Hematopoietic multipotent progenitor cell (in vitro differentiated cells): ENCODE measurements around the gene SLC4A5. TPM values are rescaled to one million over a fixed set of nuclear protein-coding genes. Genes with fewer than 3 reads are reported as not detected.

Source experiments
- DNase-seq, 3 donors: peaks; one replicate each; pipeline ENCODE4 v3.0.0-alpha.2; 2011 to 2015; ENCODE audit warnings: low read depth in 2 of 3, low spot score in 2 of 3
- small RNA-seq: library from RNA; depleted of rRNA; stranded (forward); fragments of <200 nt; gene quantifications from one replicate; pipeline ENCODE3, GENCODE V24; 2012
- total RNA-seq: library from RNA; depleted of rRNA; stranded (reverse); fragments of >200 nt; gene quantifications from one replicate; pipeline ENCODE4 v1.2.3, GENCODE V29; 2012

Gene SLC4A5
- total RNA-seq, 1 donor: 4.3 TPM

GRCh38 chr2:74178211-74179062 lies 164.8 kb downstream of the SLC4A5 start, which contains the start of gene MOB1A:
TSS of gene MOB1A (minus strand) at chr2:74178879. CDS start at chr2:74178674, 205 bp downstream.
- DNase-seq: peak; percentile 89 to 99 (median 99)

DNA sequence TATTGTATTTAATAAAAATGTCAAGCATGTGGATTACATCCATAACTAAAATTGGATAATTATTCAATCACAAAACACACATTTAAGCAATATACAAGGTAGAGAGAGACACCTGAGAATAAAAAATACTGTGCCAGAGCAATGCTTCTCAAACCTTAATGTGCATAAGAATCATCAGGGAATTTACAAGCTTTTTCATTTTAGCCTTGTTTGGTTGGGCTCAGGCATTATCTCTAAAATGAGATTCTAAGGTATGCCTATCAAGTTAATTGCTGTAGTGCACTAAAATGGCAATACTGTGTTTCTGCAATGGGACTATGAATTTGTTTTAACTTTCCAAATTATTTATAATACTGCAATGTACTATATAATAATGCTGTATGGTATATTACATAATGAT lies 165.5 kb downstream of the SLC4A5 start:
- DNase-seq: no peak

- DNase-seq: no peak
Measured at GRCh38 chr2:74174909-74175308, 168.3 kb downstream of the SLC4A5 start.

GRCh38 chr2:74168739-74169138 lies 174.5 kb downstream of the SLC4A5 start:
- DNase-seq: no peak

Small RNA genes lying within 50 kb of the gene (small RNA-seq; reads per million reads assigned to genes)
- gene RNU6-542P: not detected
- gene TAF13P2: not detected

Other genes with a start within 250 kb of the SLC4A5 start
- 5.7 TPM for gene BOLA3, start 195.5 kb downstream of the SLC4A5 start, total RNA-seq
- gene MOB1A, start 164.5 kb downstream of the SLC4A5 start, total RNA-seq: 61.1 TPM
- 31.8 TPM for gene MTHFD2, start 144.8 kb downstream of the SLC4A5 start, total RNA-seq
- gene DCTN1, start 36.9 kb upstream of the SLC4A5 start, total RNA-seq: 98.3 TPM
- 2.7 TPM for gene C2orf81, start 78.2 kb upstream of the SLC4A5 start, total RNA-seq
- gene WDR54, start 78.3 kb upstream of the SLC4A5 start, total RNA-seq: 98.0 TPM
- gene RTKN, start 98.5 kb upstream of the SLC4A5 start, total RNA-seq: 18.6 TPM
- gene INO80B, start 111.7 kb upstream of the SLC4A5 start, total RNA-seq: 18.0 TPM
- 121 TPM for gene WBP1, start 115.0 kb upstream of the SLC4A5 start, total RNA-seq
- 68.1 TPM for gene MOGS, start 122.0 kb upstream of the SLC4A5 start, total RNA-seq
- 36.4 TPM for gene MRPL53, start 129.3 kb upstream of the SLC4A5 start, total RNA-seq
- 31.5 TPM for gene CCDC142, start 139.6 kb upstream of the SLC4A5 start, total RNA-seq
- gene TTC31, start 139.7 kb upstream of the SLC4A5 start, total RNA-seq: 15.6 TPM
- 0.54 TPM for gene LBX2, start 156.2 kb upstream of the SLC4A5 start, total RNA-seq
- 16.2 TPM for gene PCGF1, start 164.3 kb upstream of the SLC4A5 start, total RNA-seq
- 0.27 TPM for gene TLX2, start 171.0 kb upstream of the SLC4A5 start, total RNA-seq
- under 0.01 TPM for gene DQX1, start 182.8 kb upstream of the SLC4A5 start, total RNA-seq
- gene AUP1, start 186.3 kb upstream of the SLC4A5 start, total RNA-seq: 121 TPM
- gene HTRA2, start 186.5 kb upstream of the SLC4A5 start, total RNA-seq: 108 TPM
- gene LOXL3, start 210.5 kb upstream of the SLC4A5 start, total RNA-seq: 14.3 TPM
- gene DOK1, start 211.3 kb upstream of the SLC4A5 start, total RNA-seq: 61.7 TPM